Measurements from ENCODE around the gene ATP5F1A.
A peak's percentile ranks its signal among the peaks of the same experiment; 100 is the strongest.

Gene ATP5F1A

GRCh38 chr18:46046126-46046525 lies 52.0 kb downstream of the ATP5F1A start:
- H3K27me3 Mint-ChIP-seq = no peaks in the 10 kb centered on the region
- DNase-seq = no peak
- H3K27ac Mint-ChIP-seq = no peak overlapping the region
- H3K4me1 Mint-ChIP-seq = peaks cover 24% of the 10 kb centered on the region
- H3K36me3 Mint-ChIP-seq (ENCODE audit: low read depth) = peaks cover 4% of the 10 kb centered on the region
- no peaks in the 10 kb centered on the region for H3K9me3 Mint-ChIP-seq
- ATAC-seq = no peak
- H3K4me3 Mint-ChIP-seq = no peak overlapping the region

- Mint-ChIP-seq H3K4me3 (peak overlapping the region; percentile 29), H3K27ac (peak overlapping the region; percentile 79), H3K36me3 (ENCODE audit: low read depth) (peaks cover 13% of the 10 kb centered on the region), H3K4me1 (peaks cover 38% of the 10 kb centered on the region), H3K27me3 (no peaks in the 10 kb centered on the region), H3K9me3 (no peaks in the 10 kb centered on the region)
- DNase-seq (peak; percentile 32), ATAC-seq (peak; percentile 90)
These were observed 55.4 kb downstream of the ATP5F1A start for GRCh38 chr18:46042571-46043123.

GRCh38 chr18:46040747-46041104 lies 57.4 kb downstream of the ATP5F1A start:
- no peak overlapping the region for H3K4me3 Mint-ChIP-seq
- peaks cover 18% of the 10 kb centered on the region for H3K36me3 Mint-ChIP-seq (ENCODE audit: low read depth)

GRCh38 chr18:46040033-46040746 lies 57.9 kb downstream of the ATP5F1A start:
- no peak for DNase-seq
- no peak for ATAC-seq
- H3K4me1 Mint-ChIP-seq = peaks cover 38% of the 10 kb centered on the region
- H3K36me3 Mint-ChIP-seq (ENCODE audit: low read depth) = peaks cover 23% of the 10 kb centered on the region
- H3K27ac Mint-ChIP-seq = no peak overlapping the region
- no peaks in the 10 kb centered on the region for H3K9me3 Mint-ChIP-seq
- no peak overlapping the region for H3K4me3 Mint-ChIP-seq
- no peaks in the 10 kb centered on the region for H3K27me3 Mint-ChIP-seq

More at GRCh38 chr18:46040747-46041104, 57.4 kb downstream of the ATP5F1A start:
- Mint-ChIP-seq H3K4me1 (peaks cover 38% of the 10 kb centered on the region), H3K9me3 (no peaks in the 10 kb centered on the region), H3K27ac (no peak overlapping the region), H3K27me3 (no peaks in the 10 kb centered on the region)
- DNase-seq (no peak), ATAC-seq (no peak)

- Mint-ChIP-seq H3K4me1 (peaks cover 27% of the 10 kb centered on the region), H3K27ac (no peak overlapping the region), H3K36me3 (ENCODE audit: low read depth) (peaks cover 26% of the 10 kb centered on the region), H3K9me3 (no peaks in the 10 kb centered on the region), H3K4me3 (no peak overlapping the region), H3K27me3 (no peaks in the 10 kb centered on the region)
- ATAC-seq (no peak), DNase-seq (no peak)
These were observed 60.4 kb downstream of the ATP5F1A start for GRCh38 chr18:46037512-46038305.

- no peak for DNase-seq
- Mint-ChIP-seq H3K27me3 (no peaks in the 10 kb centered on the region), H3K4me3 (no peak overlapping the region), H3K36me3 (ENCODE audit: low read depth) (peaks cover 26% of the 10 kb centered on the region), H3K27ac (no peak overlapping the region), H3K4me1 (peaks cover 13% of the 10 kb centered on the region), H3K9me3 (no peaks in the 10 kb centered on the region)
- ATAC-seq = no peak
These were observed 62.1 kb downstream of the ATP5F1A start for GRCh38 chr18:46035696-46036680.

- H3K4me1 Mint-ChIP-seq = no peaks in the 10 kb centered on the region
- no peak overlapping the region for H3K27ac Mint-ChIP-seq
- no peak overlapping the region for H3K4me3 Mint-ChIP-seq
- peaks cover 27% of the 10 kb centered on the region for H3K36me3 Mint-ChIP-seq (ENCODE audit: low read depth)
- H3K9me3 Mint-ChIP-seq = no peaks in the 10 kb centered on the region
- ATAC-seq (no peak), DNase-seq (no peak)
- no peaks in the 10 kb centered on the region for H3K27me3 Mint-ChIP-seq
These were observed 63.9 kb downstream of the ATP5F1A start for GRCh38 chr18:46034230-46034629.

- Mint-ChIP-seq H3K36me3 (ENCODE audit: low read depth) (peaks cover 31% of the 10 kb centered on the region), H3K9me3 (peaks cover 4% of the 10 kb centered on the region), H3K27ac (no peak overlapping the region), H3K4me3 (no peak overlapping the region), H3K27me3 (peaks cover 7% of the 10 kb centered on the region), H3K4me1 (peaks cover 11% of the 10 kb centered on the region)
- DNase-seq = no peak
- no peak for ATAC-seq
These were observed 66.4 kb downstream of the ATP5F1A start for GRCh38 chr18:46031741-46032140.
